Endodermal cell (in vitro differentiated cells): ENCODE data around the gene SPATA6L. TPM values are rescaled to one million over a fixed set of nuclear protein-coding genes. Genes with fewer than 3 reads are reported as not detected.

ENCODE experiments used
- DNase-seq: peaks from one replicate; pipeline ENCODE4 v3.0.0-alpha.2; 2017
- H3K27ac ChIP-seq: 2 replicates; pipeline ENCODE4 v1.5.1; 2013; ENCODE audit warnings: mild to moderate bottlenecking, low read depth, low read length, moderate library complexity
- H3K27me3 ChIP-seq: 2 replicates; pipeline ENCODE4 v1.6.1; 2013; ENCODE audit warnings: mild to moderate bottlenecking, low read length, moderate library complexity; ENCODE audit not compliant: insufficient read depth, control insufficient read depth, poor library complexity, severe bottlenecking
- H3K36me3 ChIP-seq: 2 replicates; pipeline ENCODE4 v1.7.0; 2013; ENCODE audit warnings: mild to moderate bottlenecking, low read length, moderate library complexity; ENCODE audit not compliant: control insufficient read depth, insufficient read depth
- H3K4me1 ChIP-seq: one replicate; pipeline ENCODE4 v1.7.0; 2013; ENCODE audit warnings: low read length; ENCODE audit not compliant: control insufficient read depth, insufficient read depth
- H3K4me3 ChIP-seq: 2 replicates; pipeline ENCODE4 v1.5.1; 2013; ENCODE audit warnings: mild to moderate bottlenecking, low read length, moderate library complexity
- H3K9ac ChIP-seq: 2 replicates; pipeline ENCODE4 v1.6.1; 2013; ENCODE audit warnings: mild to moderate bottlenecking, low read length, moderate library complexity; ENCODE audit not compliant: poor library complexity, severe bottlenecking; ENCODE audit errors: extremely low read depth
- H3K9me3 ChIP-seq: 2 replicates; pipeline ENCODE4 v1.6.1; 2013; ENCODE audit warnings: mild to moderate bottlenecking, low read length, moderate library complexity; ENCODE audit not compliant: control insufficient read depth
- H3K27ac Mint-ChIP-seq: 2 replicates; pipeline ENCODE4 v1.8.0; 2020; ENCODE audit warnings: mixed read lengths
- H3K27me3 Mint-ChIP-seq: 2 replicates; pipeline ENCODE4 v1.8.0; 2021; ENCODE audit warnings: mild to moderate bottlenecking, mixed read lengths; ENCODE audit not compliant: insufficient read depth
- H3K36me3 Mint-ChIP-seq: 2 replicates; pipeline ENCODE4 v1.8.0; 2020; ENCODE audit warnings: low read depth, mixed read lengths
- H3K4me1 Mint-ChIP-seq: 2 replicates; pipeline ENCODE4 v1.8.0; 2020; ENCODE audit warnings: mixed read lengths
- H3K4me3 Mint-ChIP-seq: 2 replicates; pipeline ENCODE4 v1.8.0; 2020; ENCODE audit warnings: mild to moderate bottlenecking, moderate library complexity, mixed read lengths
- H3K9me3 Mint-ChIP-seq: 2 replicates; pipeline ENCODE4 v1.8.0; 2020; ENCODE audit warnings: mild to moderate bottlenecking, mixed read lengths
- CTCF ChIP-seq: fragments of 200-600 bp; sonication (generic); conservative IDR thresholded peaks from 2 replicates; pipeline ENCODE4 v1.5.0; 2021; ENCODE audit warnings: antibody characterized with exemption, mild to moderate bottlenecking
- WGBS, 2 experiments: methylation state at CpG; one replicate each; pipeline versions ENCODE4 v1.1.5 to v1.1.7; 2013; ENCODE audit warnings: missing lambda C conversion rate in 2 of 2, mixed read lengths in 1 of 2; ENCODE audit not compliant: insufficient coverage in 1 of 2, insufficient read length in 1 of 2; 5-methylcytosine and 5-hydroxymethylcytosine counted together
- total RNA-seq, 2 donors: library from RNA; stranded (reverse); fragmentation: NEBNext Ultra II Directional in 1 of 2; extraction: Animal tissue kit (Norgen Biotek cat#: 25700) in 1 of 2; gene quantifications; 2 replicates in 1 of 2; 3 replicates in 1 of 2; pipeline ENCODE4 v1.2.1, GENCODE V29; 2021

Gene SPATA6L
- total RNA-seq, 2 donors from 2014 or later = 1.2 to 2.0 TPM

- no peaks in the 10 kb centered on the region for H3K27me3 ChIP-seq
- no peaks in the 10 kb centered on the region for H3K27me3 Mint-ChIP-seq
- no peak overlapping the region for H3K4me3 Mint-ChIP-seq
- H3K27ac Mint-ChIP-seq = no peak overlapping the region
- H3K4me3 ChIP-seq = no peak overlapping the region
- no peak for TF ChIP-seq CTCF
- H3K36me3 ChIP-seq = peaks cover 31% of the 10 kb centered on the region
- DNase-seq = no peak
- H3K9me3 ChIP-seq = no peaks in the 10 kb centered on the region
- no peak overlapping the region for H3K9ac ChIP-seq
- H3K27ac ChIP-seq = no peak overlapping the region
- 66 to 80% methylated on average over 1 to 2 of the region's 2 CpGs for WGBS, 2 experiments
- no peaks in the 10 kb centered on the region for H3K9me3 Mint-ChIP-seq
- H3K4me1 ChIP-seq = peaks cover 7% of the 10 kb centered on the region
- H3K36me3 Mint-ChIP-seq = no peaks in the 10 kb centered on the region
- H3K4me1 Mint-ChIP-seq = peaks cover 10% of the 10 kb centered on the region
These were observed 111.0 kb downstream of the SPATA6L start for GRCh38 chr9:4555236-4555635.

DNA sequence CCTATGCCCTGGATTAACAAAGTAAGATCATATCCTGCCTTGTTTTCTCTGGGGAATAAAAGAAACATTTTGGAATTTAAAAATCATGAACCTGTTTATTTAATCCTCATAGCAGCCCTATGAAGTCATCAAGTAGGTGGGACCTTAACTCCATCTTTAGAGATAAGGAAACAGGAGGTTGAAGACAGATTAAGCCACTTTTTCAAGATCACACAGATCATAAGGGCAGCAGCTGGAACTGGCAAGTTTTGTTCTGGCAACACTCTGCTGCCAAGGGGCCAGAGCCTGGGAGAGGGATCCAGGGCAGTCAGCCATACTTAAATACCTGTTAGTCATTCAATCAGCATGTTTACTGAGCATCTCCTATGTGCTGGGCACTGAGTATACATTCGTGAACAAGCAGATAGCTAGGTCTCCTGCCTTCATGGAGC lies 112.3 kb downstream of the SPATA6L start:
- Histone ChIP-seq H3K4me1 (peaks cover 7% of the 10 kb centered on the region), H3K36me3 (peaks cover 33% of the 10 kb centered on the region), H3K9ac (no peak overlapping the region), H3K4me3 (no peak overlapping the region), H3K9me3 (no peaks in the 10 kb centered on the region), H3K27me3 (no peaks in the 10 kb centered on the region), H3K27ac (no peak overlapping the region)
- no peak for DNase-seq
- no peak for TF ChIP-seq CTCF
- no peak overlapping the region for H3K4me3 Mint-ChIP-seq
- no peaks in the 10 kb centered on the region for H3K36me3 Mint-ChIP-seq
- H3K27me3 Mint-ChIP-seq = no peaks in the 10 kb centered on the region
- H3K4me1 Mint-ChIP-seq = peaks cover 10% of the 10 kb centered on the region
- 94 to 100% methylated on average over 1 of the region's 1 CpG for WGBS, 2 experiments
- H3K27ac Mint-ChIP-seq = no peak overlapping the region
- no peaks in the 10 kb centered on the region for H3K9me3 Mint-ChIP-seq

GRCh38 chr9:4550777-4551484 lies 115.3 kb downstream of the SPATA6L start:
- no peaks in the 10 kb centered on the region for H3K27me3 Mint-ChIP-seq
- DNase-seq = no peak
- TF ChIP-seq CTCF = no peak
- Histone ChIP-seq H3K27ac (no peak overlapping the region), H3K9me3 (no peaks in the 10 kb centered on the region), H3K4me3 (no peak overlapping the region), H3K36me3 (peaks cover 46% of the 10 kb centered on the region), H3K27me3 (no peaks in the 10 kb centered on the region), H3K9ac (no peak overlapping the region), H3K4me1 (peaks cover 7% of the 10 kb centered on the region)
- WGBS, 2 experiments = 90 to 94% methylated on average over 3 to 4 of the region's 4 CpGs
- peaks cover 10% of the 10 kb centered on the region for H3K4me1 Mint-ChIP-seq
- no peaks in the 10 kb centered on the region for H3K9me3 Mint-ChIP-seq
- H3K36me3 Mint-ChIP-seq = no peaks in the 10 kb centered on the region
- no peak overlapping the region for H3K4me3 Mint-ChIP-seq
- H3K27ac Mint-ChIP-seq = no peak overlapping the region
